Endothelial cell of umbilical vein (primary cell): ENCODE results near the gene TPCN1. TPM values are rescaled to one million over a fixed set of nuclear protein-coding genes. Genes with fewer than 3 reads are reported as not detected.

ENCODE experiments used
- BruUV-seq: library from RNA; stranded (reverse); fragments of 400-500 nt; replicated peaks from 2 replicates; lab custom pipeline; 2021; lab: Mats Ljungman, UMichigan
- CTCF ChIA-PET: fragments of 300-600, 350-600 bp; sonication (Branson Sonifier 250); formaldehyde crosslinking; loops from one replicate; lab custom pipeline; 2021; ENCODE audit warnings: antibody characterized with exemption, inconsistent platforms; lab: Charles Lee
- POLR2A ChIA-PET: fragments of 300-600, 350-600 bp; sonication (Branson Sonifier 250); formaldehyde crosslinking; loops from one replicate; lab custom pipeline; 2021; ENCODE audit warnings: antibody characterized with exemption, inconsistent platforms; lab: Charles Lee
- DNase-seq: peaks from one replicate; pipeline ENCODE4 v3.0.0-alpha.2; 2011; ENCODE audit warnings: low read depth, low spot score
- FAIRE-seq: peaks from 2 replicates; lab custom pipeline; 2011; peaks lifted over from hg19 to GRCh38; lab: Jason Lieb, UNC
- H2AFZ ChIP-seq: 2 replicates; pipeline ENCODE4 v1.6.0; 2012; ENCODE audit warnings: low read depth, low read length, control low read depth, inconsistent platforms
- H3K27ac ChIP-seq: 2 replicates; pipeline ENCODE4 v1.5.1; 2011; ENCODE audit warnings: low read depth, mild to moderate bottlenecking, control low read depth, low read length, moderate library complexity; ENCODE audit not compliant: insufficient read depth
- H3K27me3 ChIP-seq, 2 experiments: 2 replicates each; pipeline versions ENCODE4 v1.6.0 to v1.6.1; 2011; ENCODE audit warnings: low read length in 2 of 2, mixed read lengths in 1 of 2; ENCODE audit not compliant: control insufficient read depth in 2 of 2, insufficient read depth in 2 of 2
- H3K36me3 ChIP-seq, 2 experiments: 2 replicates in 1 of 2; 3 replicates in 1 of 2; pipeline ENCODE4 v1.5.1; 2011; ENCODE audit warnings: low read length in 2 of 2, mild to moderate bottlenecking in 1 of 2, moderate library complexity in 1 of 2; ENCODE audit not compliant: control insufficient read depth in 2 of 2, insufficient read depth in 2 of 2; ENCODE audit errors: extremely low read depth in 1 of 2
- H3K4me1 ChIP-seq: 3 replicates; pipeline ENCODE4 v1.5.1; 2011; ENCODE audit warnings: mild to moderate bottlenecking, low read length; ENCODE audit not compliant: control insufficient read depth, insufficient read depth; ENCODE audit errors: extremely low read depth
- H3K4me2 ChIP-seq: 2 replicates; pipeline ENCODE4 v1.6.1; 2011; ENCODE audit warnings: low read length, control low read depth, mixed read lengths; ENCODE audit not compliant: insufficient read depth
- H3K4me3 ChIP-seq, 3 experiments: fragments of 200-600 bp in 1 of 3; sonication (generic), shearing (Covaris generic) in 1 of 3; replicated peaks in 1 of 3; 2 replicates each; pipeline ENCODE4 v1.5.1; 2011 to 2016; ENCODE audit warnings: control low read depth in 3 of 3, low read length in 3 of 3, mild to moderate bottlenecking in 2 of 3, inconsistent platforms in 1 of 3, low read depth in 1 of 3, moderate library complexity in 1 of 3; ENCODE audit not compliant: insufficient read depth in 1 of 3
- H3K79me2 ChIP-seq: 2 replicates; pipeline ENCODE4 v1.6.0; 2012; ENCODE audit warnings: low read length, inconsistent platforms; ENCODE audit not compliant: control insufficient read depth, insufficient read depth
- H3K9ac ChIP-seq: replicated peaks from 2 replicates; pipeline ENCODE3; 2011; ENCODE audit warnings: low read length, control low read depth; ENCODE audit not compliant: insufficient read depth; ENCODE audit errors: extremely low read depth
- H3K9me1 ChIP-seq: replicated peaks from 3 replicates; pipeline ENCODE4 v1.6.0; 2011; ENCODE audit warnings: mild to moderate bottlenecking, low read length; ENCODE audit not compliant: control insufficient read depth, insufficient read depth; ENCODE audit errors: extremely low read depth
- H3K9me3 ChIP-seq: replicated peaks from 2 replicates; pipeline ENCODE4 v1.5.1; 2012; ENCODE audit warnings: low read length, inconsistent platforms; ENCODE audit not compliant: control insufficient read depth, insufficient read depth
- H4K20me1 ChIP-seq: replicated peaks from 2 replicates; pipeline ENCODE3; 2011; ENCODE audit warnings: mild to moderate bottlenecking, low read length; ENCODE audit not compliant: control insufficient read depth, insufficient read depth; ENCODE audit errors: extremely low read depth
- EZH2 ChIP-seq: IDR thresholded peaks from 2 replicates; pipeline ENCODE4 v1.6.1; 2012; ENCODE audit warnings: borderline replicate concordance, low read depth, mild to moderate bottlenecking, moderate library complexity, low read length, inconsistent platforms; ENCODE audit not compliant: severe bottlenecking
- FOS ChIP-seq: IDR thresholded peaks from 2 replicates; pipeline ENCODE4 v1.6.1; 2011; ENCODE audit warnings: mild to moderate bottlenecking, low read length, moderate library complexity, borderline replicate concordance; ENCODE audit not compliant: insufficient read depth
- GATA2 ChIP-seq: IDR thresholded peaks from 2 replicates; pipeline ENCODE4 v1.7.0; 2011; ENCODE audit warnings: low read depth, mild to moderate bottlenecking, moderate library complexity, mixed read lengths, low read length; ENCODE audit not compliant: insufficient read length, insufficient read depth
- JUN ChIP-seq: IDR thresholded peaks from 2 replicates; pipeline ENCODE4 v1.6.1; 2011; ENCODE audit warnings: borderline replicate concordance, low read depth; ENCODE audit not compliant: insufficient read length, insufficient read depth
- MAX ChIP-seq: IDR thresholded peaks from 2 replicates; pipeline ENCODE4 v1.6.1; 2011; ENCODE audit not compliant: insufficient read depth, insufficient read length
- MYC ChIP-seq: IDR thresholded peaks from one replicate; pipeline ENCODE4 v1.6.1; 2011; ENCODE audit warnings: mild to moderate bottlenecking, low read depth, low read length
- POLR2A ChIP-seq: IDR thresholded peaks from 2 replicates; pipeline ENCODE4 v1.6.1; 2012; ENCODE audit warnings: low read depth, mild to moderate bottlenecking, control low read depth, low read length
- POLR2AphosphoS5 ChIP-seq: IDR thresholded peaks from 2 replicates; pipeline ENCODE4 v1.6.1; 2012; ENCODE audit warnings: low read depth, mild to moderate bottlenecking, control low read depth, low read length, moderate library complexity; ENCODE audit not compliant: insufficient read depth
- dilution Hi-C: fragments of 300-500 bp; cut with MboI; formaldehyde crosslinking; loops from one replicate; pipeline ENCODE4 v1.15.0; 2019; ENCODE audit warnings: low sequenced_read_pairs; ENCODE audit not compliant: extremely low pct_ligation_motif_present
- intact Hi-C: fragments of 100-400 bp; cut with micrococcal nuclease; formaldehyde crosslinking; loops from one replicate; pipeline ENCODE4 v1.10.0; 2022
- polyA plus RNA-seq, 4 experiments: library from polyadenylated mRNA; depleted of rRNA in 3 of 4; stranded (reverse) in 3 of 4; unstranded in 1 of 4; fragments of >200 nt; gene quantifications; 2 replicates each; pipeline versions ENCODE4 v1.2.1 to v1.2.3, GENCODE V29; 2011 to 2012; ENCODE audit warnings: missing spikeins in 1 of 4
- total RNA-seq: library from RNA; stranded (reverse); gene quantifications from 2 replicates; pipeline ENCODE4 v1.2.3, GENCODE V29; 2021
- TF ChIP-seq, protein P1 (sequence below), 2 donors: IDR thresholded peaks; 1 replicate in 1 of 2; 2 replicates in 1 of 2; pipeline ENCODE4 v1.5.1; 2011; ENCODE audit warnings: low read length in 2 of 2, mild to moderate bottlenecking in 2 of 2, moderate library complexity in 2 of 2, control low read depth in 1 of 2, inconsistent platforms in 1 of 2, low read depth in 1 of 2; ENCODE audit not compliant: insufficient read depth in 1 of 2; ENCODE audit errors: extremely low read depth in 1 of 2

Gene TPCN1
- total and polyA plus RNA-seq, 2 donors (not counting 3 experiments of a cell fraction or from before 2014, with no cell fraction given), result 19.5 to 28.3 TPM

DNA sequence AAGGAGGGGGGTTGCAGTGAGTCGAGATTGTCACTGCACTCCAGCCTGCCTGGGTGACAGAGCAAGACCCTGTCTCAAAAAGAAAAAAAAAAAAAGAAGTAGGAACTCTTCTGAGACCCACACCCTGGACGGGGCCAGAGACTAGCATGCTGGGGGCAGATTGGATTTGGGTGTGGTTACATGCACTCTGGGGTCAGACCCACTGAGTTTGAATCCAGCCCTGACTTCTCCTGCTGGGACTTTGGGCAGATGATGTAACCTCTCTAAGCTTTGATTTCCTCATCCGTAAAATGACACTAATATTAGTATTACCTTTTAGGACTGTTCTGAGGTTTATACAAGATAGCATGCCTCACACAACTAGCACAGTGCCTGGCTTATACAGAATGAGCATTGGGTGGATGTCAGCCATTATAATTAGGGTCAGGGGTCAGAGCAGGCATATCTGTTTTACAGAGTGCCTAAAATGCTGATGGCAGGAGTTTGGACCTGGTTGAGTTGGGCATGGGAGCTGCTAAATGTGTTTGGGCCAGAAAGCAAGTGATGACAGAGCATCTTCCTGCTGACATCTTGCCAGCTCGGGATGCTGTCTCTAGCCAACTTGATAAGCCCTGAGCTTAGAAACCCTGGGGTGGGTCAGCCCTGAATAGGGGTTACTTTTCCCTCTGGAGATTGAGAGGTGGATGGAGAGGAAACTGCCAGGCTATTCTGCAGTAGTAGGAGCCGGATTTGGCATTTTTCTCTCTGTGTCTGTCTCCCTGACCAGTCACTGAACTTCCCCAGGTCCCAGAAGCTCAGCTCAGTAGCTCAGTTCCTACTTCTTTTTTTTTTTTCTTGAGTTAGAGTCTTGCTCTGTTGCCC is 15.5 kb downstream of the TPCN1 start:
- Histone ChIP-seq H4K20me1 (no peaks in the 10 kb centered on the region), H3K4me1 (peaks cover 16% of the 10 kb centered on the region), H3K9me3 (no peaks in the 10 kb centered on the region), H2AFZ (no peak overlapping the region), H3K4me2 (no peak overlapping the region), H3K9me1 (no peaks in the 10 kb centered on the region), H3K27me3 (no peaks in the 10 kb centered on the region), H3K79me2 (no peaks in the 10 kb centered on the region), H3K27ac (no peak overlapping the region), H3K36me3 (peaks cover 0 to 13% of the 10 kb centered on the region in 2 experiments), H3K4me3 (no peak overlapping the region), H3K9ac (no peak overlapping the region)
- dilution Hi-C loops (no loop called here), intact Hi-C loops (no loop called here)
- POLR2A ChIA-PET, result interaction anchor here (3.7 kb wide), 1 partner anchor 15 kb away, joined by 15 read pairs; the partner anchor contains the start of gene TPCN1
- FAIRE-seq (no peak), DNase-seq (no peak)
- no peak for TF ChIP-seq POLR2AphosphoS5
- TF ChIP-seq FOS, result no peak
- no peak for TF ChIP-seq MAX
- no peak for TF ChIP-seq POLR2A
- TF ChIP-seq, protein P1, sequence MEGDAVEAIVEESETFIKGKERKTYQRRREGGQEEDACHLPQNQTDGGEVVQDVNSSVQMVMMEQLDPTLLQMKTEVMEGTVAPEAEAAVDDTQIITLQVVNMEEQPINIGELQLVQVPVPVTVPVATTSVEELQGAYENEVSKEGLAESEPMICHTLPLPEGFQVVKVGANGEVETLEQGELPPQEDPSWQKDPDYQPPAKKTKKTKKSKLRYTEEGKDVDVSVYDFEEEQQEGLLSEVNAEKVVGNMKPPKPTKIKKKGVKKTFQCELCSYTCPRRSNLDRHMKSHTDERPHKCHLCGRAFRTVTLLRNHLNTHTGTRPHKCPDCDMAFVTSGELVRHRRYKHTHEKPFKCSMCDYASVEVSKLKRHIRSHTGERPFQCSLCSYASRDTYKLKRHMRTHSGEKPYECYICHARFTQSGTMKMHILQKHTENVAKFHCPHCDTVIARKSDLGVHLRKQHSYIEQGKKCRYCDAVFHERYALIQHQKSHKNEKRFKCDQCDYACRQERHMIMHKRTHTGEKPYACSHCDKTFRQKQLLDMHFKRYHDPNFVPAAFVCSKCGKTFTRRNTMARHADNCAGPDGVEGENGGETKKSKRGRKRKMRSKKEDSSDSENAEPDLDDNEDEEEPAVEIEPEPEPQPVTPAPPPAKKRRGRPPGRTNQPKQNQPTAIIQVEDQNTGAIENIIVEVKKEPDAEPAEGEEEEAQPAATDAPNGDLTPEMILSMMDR (IDR thresholded peaks at IDR 0.05; ENCODE audit: extremely low read depth in 1 of 2, insufficient read depth in 1 of 2, low read depth in 1 of 2, low read length in 2 of 2), result no peak
- TF ChIP-seq JUN, result no peak
- no peak for TF ChIP-seq GATA2
- no peak for TF ChIP-seq EZH2
- no peak for TF ChIP-seq MYC
- BruUV-seq, result no TSS peak
- CTCF ChIA-PET, result interaction anchor here (1.3 to 1.6 kb wide), 2 partner anchors 14 to 189 kb away, joined by 3 to 5 read pairs; no protein-coding TSS in a partner anchor
